NCI-H82 (cell line): ENCODE results near the gene PLSCR2.
"Not testable (repeated sequence)": the region's sequence is repeated elsewhere in the genome, so short reads cannot be mapped to it uniquely, and the experiment has no call there.

ENCODE experiments used
- DNase-seq: peaks from one replicate; lab custom pipeline; 2025; lab: John Stamatoyannopoulos, UW

PLSCR2 gene, protein sequence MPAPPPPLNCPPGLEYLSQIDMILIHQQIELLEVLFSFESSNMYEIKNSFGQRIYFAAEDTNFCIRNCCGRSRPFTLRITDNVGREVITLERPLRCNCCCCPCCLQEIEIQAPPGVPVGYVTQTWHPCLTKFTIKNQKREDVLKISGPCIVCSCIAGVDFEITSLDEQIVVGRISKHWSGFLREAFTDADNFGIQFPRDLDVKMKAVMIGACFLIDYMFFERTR

DNA sequence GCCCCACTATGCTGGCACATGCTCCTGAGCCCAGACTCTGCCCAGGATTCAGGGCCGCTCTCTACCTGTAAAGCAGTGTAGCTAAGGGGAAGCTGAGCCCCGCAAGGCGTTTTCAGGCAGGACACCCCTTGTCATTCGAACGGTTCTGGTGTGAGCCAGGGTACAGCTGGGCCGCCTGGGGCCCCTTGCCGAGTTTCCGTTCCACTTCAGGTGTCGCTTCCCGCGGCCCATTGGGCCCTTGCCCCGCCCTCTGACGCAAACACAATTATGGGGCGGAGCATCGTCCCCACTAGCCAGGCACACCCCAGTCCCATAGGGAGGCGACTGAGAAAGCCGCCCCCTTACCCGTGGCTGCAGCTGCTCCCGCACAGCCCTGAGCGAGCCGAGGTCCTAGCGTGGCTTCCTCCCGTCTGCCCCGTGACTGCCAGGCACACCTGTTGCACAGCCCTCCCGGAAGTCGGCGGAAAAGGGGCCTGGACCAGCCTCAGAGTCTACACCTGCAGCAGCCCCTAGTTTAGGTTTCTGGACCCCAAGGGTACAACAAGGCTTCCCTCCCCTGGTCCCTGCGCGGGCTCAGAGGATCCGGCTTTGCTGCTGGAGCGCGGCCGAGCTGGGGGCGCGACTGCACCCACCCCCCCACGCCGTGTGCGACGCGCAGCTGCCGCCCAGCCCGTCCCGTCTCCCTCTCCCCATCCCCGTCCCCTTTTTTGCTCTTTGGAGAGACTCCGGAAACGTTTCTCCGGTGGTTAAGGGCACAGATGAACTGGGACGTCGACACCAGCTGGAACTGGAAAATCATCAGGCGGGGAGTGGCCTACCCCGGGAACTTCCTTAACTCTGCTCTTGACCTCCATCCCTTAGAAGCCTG, at the start of gene PLSCR2:
TSS of gene PLSCR2 (minus strand) at position 412 of the 868 bp plus-strand sequence. CDS start 9,657 bp downstream, outside the sequence.
- peak; percentile 37 for DNase-seq

DNA sequence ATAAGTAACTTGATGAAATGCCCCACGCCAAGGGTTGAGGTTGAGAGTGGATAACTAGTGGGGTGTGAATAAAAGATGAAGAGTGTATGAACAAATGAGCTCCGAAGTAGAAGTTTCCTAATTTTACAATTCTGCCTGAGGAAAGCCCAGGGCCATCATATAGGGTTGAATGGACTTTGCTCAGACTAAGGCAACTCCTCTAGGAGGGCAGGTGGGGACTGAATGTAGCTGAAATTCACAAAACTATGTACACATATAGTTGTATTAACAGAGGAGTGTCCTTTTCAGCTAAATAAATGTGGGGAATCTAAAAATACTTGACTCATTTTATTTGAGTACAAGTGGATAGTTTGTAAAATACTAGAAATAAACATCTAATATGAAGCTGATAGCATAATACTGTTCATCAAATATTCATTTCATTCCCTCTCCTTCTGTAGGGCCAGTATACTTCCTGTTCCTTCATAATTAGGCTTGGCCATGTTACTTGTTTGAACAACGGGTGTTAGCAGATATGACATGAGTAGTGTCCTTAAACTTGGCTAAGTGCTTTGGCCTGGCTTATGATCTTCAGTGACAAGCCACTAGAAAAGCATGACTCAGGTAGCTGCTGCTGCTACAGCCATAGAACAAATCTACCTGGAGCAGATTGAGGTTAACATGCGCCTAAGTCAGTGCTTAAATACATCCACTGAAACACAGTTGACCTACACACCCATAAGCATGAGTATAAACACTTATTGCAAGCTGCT, 48.5 kb upstream of the PLSCR2 start:
- DNase-seq, result peak; percentile 56

- no peak for DNase-seq
These were observed 44.2 kb upstream of the PLSCR2 start for GRCh38 chr3:146513386-146514051.

GRCh38 chr3:146511402-146512134, 42.2 kb upstream of the PLSCR2 start:
- DNase-seq, result no peak

- DNase-seq, result no peak
These were observed 38.2 kb upstream of the PLSCR2 start for GRCh38 chr3:146507331-146508120.

- no peak for DNase-seq
These were observed 36.2 kb upstream of the PLSCR2 start for GRCh38 chr3:146505516-146505915.

GRCh38 chr3:146504498-146505197, 35.3 kb upstream of the PLSCR2 start:
- no peak for DNase-seq

DNA sequence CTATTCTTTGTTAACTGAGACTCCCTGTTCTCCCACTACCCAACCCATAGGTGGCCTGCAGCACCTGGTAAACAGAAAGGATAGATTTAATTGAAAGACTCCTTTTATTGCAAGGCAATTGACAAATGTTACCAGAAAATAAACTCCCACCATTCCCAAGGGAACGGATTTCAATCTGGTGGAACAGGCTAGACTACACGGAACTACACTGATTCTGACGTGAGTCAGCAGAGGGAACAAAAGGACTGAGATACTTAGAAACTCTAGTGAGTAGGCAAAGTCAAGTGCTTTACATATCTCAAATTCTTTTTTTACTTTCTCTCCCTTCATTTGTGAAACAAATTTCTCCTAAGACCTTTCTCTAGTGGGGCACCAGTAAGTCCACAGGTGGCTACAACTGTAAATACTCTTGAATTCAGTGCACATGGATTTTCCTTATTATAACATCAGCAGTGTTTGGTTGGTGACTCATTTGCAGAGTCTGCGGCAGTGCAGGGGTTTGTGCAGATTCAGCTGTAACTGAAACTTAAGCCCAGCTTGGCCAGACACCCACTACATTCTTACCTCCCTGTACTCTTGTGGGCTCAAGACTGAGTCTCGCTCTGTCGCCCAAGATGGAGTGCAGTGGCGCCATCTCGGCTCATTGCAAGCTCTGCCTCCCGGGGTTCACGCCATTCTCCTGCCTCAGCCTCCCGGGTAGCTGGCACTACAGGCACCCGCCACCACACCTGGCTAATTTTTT, 34.3 kb upstream of the PLSCR2 start:
- no peak for DNase-seq

- DNase-seq, result no peak
These were observed 33.6 kb upstream of the PLSCR2 start for GRCh38 chr3:146502887-146503460.

GRCh38 chr3:146501752-146502151, 32.4 kb upstream of the PLSCR2 start:
- no peak for DNase-seq

DNA sequence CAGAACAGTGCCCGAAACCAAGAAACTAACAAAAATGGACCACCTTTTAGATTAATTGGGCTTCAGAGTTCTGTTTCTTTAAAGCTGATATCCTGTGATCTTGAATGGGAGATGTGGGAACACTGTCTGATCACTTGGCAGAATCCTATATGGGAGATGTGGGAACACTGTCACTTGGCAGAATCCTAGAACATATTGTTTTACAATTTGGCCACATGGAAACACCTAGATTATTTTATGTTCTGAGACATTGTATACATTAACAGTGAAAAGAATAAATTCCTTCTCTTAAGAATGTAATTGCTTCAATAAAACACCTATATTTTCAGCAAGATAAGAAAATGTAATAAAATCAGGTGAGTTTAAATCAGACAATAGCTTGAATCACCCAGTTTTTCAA, 30.3 kb upstream of the PLSCR2 start:
- no peak for DNase-seq

GRCh38 chr3:146498002-146498736, 28.8 kb upstream of the PLSCR2 start:
- DNase-seq, result no peak

- DNase-seq, result not testable (repeated sequence)
These were observed 27.9 kb upstream of the PLSCR2 start for GRCh38 chr3:146497145-146497843.

DNA sequence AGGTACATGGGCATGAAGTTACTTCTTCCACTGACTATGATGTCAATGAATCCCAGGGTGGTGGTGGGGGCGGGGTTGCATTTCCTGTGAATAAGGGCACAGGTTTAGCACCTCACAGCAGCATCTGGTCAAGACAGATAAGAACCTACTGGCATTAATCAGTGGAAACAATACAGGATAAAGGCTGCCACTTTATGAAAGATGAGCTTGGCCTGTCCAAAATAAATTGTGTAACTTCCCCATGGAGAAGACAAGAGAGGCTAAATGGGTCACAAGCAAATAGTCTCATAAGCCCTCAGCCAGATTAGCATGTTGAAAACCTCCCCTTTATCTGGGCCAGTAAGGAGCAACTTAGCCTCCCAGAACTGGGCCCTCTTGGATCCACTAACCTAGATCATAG, 27.4 kb upstream of the PLSCR2 start:
- no peak for DNase-seq

GRCh38 chr3:146496251-146496650, 26.9 kb upstream of the PLSCR2 start:
- DNase-seq, result no peak

DNA sequence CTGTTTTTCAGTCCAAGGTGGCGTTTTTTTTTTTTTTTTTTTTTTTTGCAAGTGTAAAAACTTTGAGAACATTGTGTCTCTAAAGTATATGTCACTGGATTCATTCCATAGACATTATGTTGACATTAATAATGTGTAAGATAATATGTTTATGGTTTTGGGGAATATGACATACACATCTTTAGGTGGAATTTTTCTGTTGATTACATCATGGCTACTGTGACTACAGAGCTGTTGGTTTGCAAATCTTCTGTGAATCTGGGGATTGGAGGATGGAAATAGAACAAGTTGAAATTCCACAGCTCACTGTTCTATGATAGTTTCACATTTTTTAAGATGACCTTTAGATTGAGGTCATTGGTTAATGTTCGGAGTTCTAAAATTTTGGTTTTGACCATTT, 24.4 kb upstream of the PLSCR2 start:
- no peak for DNase-seq

GRCh38 chr3:146493221-146493620, 23.9 kb upstream of the PLSCR2 start:
- peak; percentile 71 for DNase-seq

- DNase-seq, result no peak
These were observed 21.9 kb upstream of the PLSCR2 start for GRCh38 chr3:146491303-146491702.
